Mesothelial cell of epicardium (in vitro differentiated cells): Measurements from ENCODE around the gene CCDC178. TPM values are rescaled to one million over a fixed set of nuclear protein-coding genes. Genes with fewer than 3 reads are reported as not detected.

ENCODE experiments used
- DNase-seq, 2 experiments: peaks; one replicate each; pipeline ENCODE4 v3.0.0; 2021; ENCODE audit warnings: low spot score in 2 of 2; ENCODE audit not compliant: unreplicated experiment in 2 of 2
- H3K27ac Mint-ChIP-seq: 2 replicates; pipeline ENCODE4 v1.8.0; 2021; ENCODE audit warnings: mixed read lengths
- H3K27me3 Mint-ChIP-seq: 2 replicates; pipeline ENCODE4 v1.8.0; 2021; ENCODE audit warnings: low read depth, mixed read lengths
- H3K36me3 Mint-ChIP-seq: 2 replicates; pipeline ENCODE4 v1.8.0; 2021; ENCODE audit warnings: mixed read lengths
- H3K4me1 Mint-ChIP-seq: 2 replicates; pipeline ENCODE4 v1.8.0; 2021; ENCODE audit warnings: mixed read lengths
- H3K4me3 Mint-ChIP-seq: 2 replicates; pipeline ENCODE4 v1.8.0; 2021; ENCODE audit warnings: mild to moderate bottlenecking, moderate library complexity, mixed read lengths
- H3K9me3 Mint-ChIP-seq: 2 replicates; pipeline ENCODE4 v1.8.0; 2021; ENCODE audit warnings: mixed read lengths
- CTCF ChIP-seq: fragments of 200-600 bp; sonication (generic); IDR thresholded peaks from one replicate; pipeline ENCODE4 v1.5.0; 2021; ENCODE audit warnings: antibody characterized with exemption; ENCODE audit not compliant: unreplicated experiment
- total RNA-seq: library from RNA; stranded (reverse); gene quantifications from 3 replicates; pipeline ENCODE4 v1.2.1, GENCODE V29; 2021

Gene CCDC178
- total RNA-seq, 1 donor from 2014 or later: 3.1 TPM

- Mint-ChIP-seq H3K4me1 (peaks cover 3% of the 10 kb centered on the region), H3K9me3 (no peaks in the 10 kb centered on the region), H3K4me3 (no peak overlapping the region), H3K27me3 (peaks cover 4% of the 10 kb centered on the region), H3K27ac (no peak overlapping the region), H3K36me3 (no peaks in the 10 kb centered on the region)
- no peak for DNase-seq
- no peak for TF ChIP-seq CTCF
Measured at GRCh38 chr18:33288082-33288716, 152.3 kb downstream of the CCDC178 start.

- Mint-ChIP-seq H3K4me1 (peaks cover 3% of the 10 kb centered on the region), H3K27me3 (no peaks in the 10 kb centered on the region), H3K36me3 (no peaks in the 10 kb centered on the region), H3K27ac (no peak overlapping the region), H3K9me3 (no peaks in the 10 kb centered on the region), H3K4me3 (no peak overlapping the region)
- TF ChIP-seq CTCF: no peak
- no peak for DNase-seq
Measured at GRCh38 chr18:33282709-33283333, 157.7 kb downstream of the CCDC178 start.

GRCh38 chr18:33282142-33282541, 158.4 kb downstream of the CCDC178 start:
- Mint-ChIP-seq H3K27me3 (no peaks in the 10 kb centered on the region), H3K4me1 (peaks cover 3% of the 10 kb centered on the region), H3K36me3 (no peaks in the 10 kb centered on the region), H3K4me3 (no peak overlapping the region), H3K27ac (no peak overlapping the region), H3K9me3 (no peaks in the 10 kb centered on the region)
- DNase-seq: no peak
- TF ChIP-seq CTCF: no peak

GRCh38 chr18:33277431-33277830, 163.1 kb downstream of the CCDC178 start:
- DNase-seq: no peak
- Mint-ChIP-seq H3K4me3 (no peak overlapping the region), H3K4me1 (no peaks in the 10 kb centered on the region), H3K36me3 (no peaks in the 10 kb centered on the region), H3K9me3 (no peaks in the 10 kb centered on the region), H3K27me3 (no peaks in the 10 kb centered on the region), H3K27ac (no peak overlapping the region)
- TF ChIP-seq CTCF: no peak

GRCh38 chr18:33275843-33276242, 164.7 kb downstream of the CCDC178 start:
- Mint-ChIP-seq H3K4me1 (no peaks in the 10 kb centered on the region), H3K27ac (no peak overlapping the region), H3K9me3 (peaks cover 8% of the 10 kb centered on the region), H3K27me3 (no peaks in the 10 kb centered on the region), H3K4me3 (no peak overlapping the region), H3K36me3 (no peaks in the 10 kb centered on the region)
- DNase-seq: no peak
- TF ChIP-seq CTCF: no peak
